Neural crest cell (in vitro differentiated cells): Measurements from ENCODE around the gene BACH2. TPM values are rescaled to one million over a fixed set of nuclear protein-coding genes. Genes with fewer than 3 reads are reported as not detected.
"Not testable (repeated sequence)": the region's sequence is repeated elsewhere in the genome, so short reads cannot be mapped to it uniquely, and the experiment has no call there.

Experiments used
- DNase-seq: peaks from one replicate; pipeline ENCODE4 v3.0.0; 2021; ENCODE audit warnings: low read depth, mixed read lengths, low spot score
- H3K27ac Mint-ChIP-seq: one replicate; pipeline ENCODE4 v1.8.0; 2021; ENCODE audit warnings: mild to moderate bottlenecking, mixed read lengths; ENCODE audit not compliant: unreplicated experiment
- H3K27me3 Mint-ChIP-seq: 2 replicates; pipeline ENCODE4 v1.8.0; 2021; ENCODE audit warnings: low read depth, mild to moderate bottlenecking, mixed read lengths
- H3K36me3 Mint-ChIP-seq: 2 replicates; pipeline ENCODE4 v1.8.0; 2021; ENCODE audit warnings: low read depth, mild to moderate bottlenecking, mixed read lengths
- H3K4me1 Mint-ChIP-seq: 2 replicates; pipeline ENCODE4 v1.8.0; 2021; ENCODE audit warnings: mixed read lengths
- H3K4me3 Mint-ChIP-seq: one replicate; pipeline ENCODE4 v1.8.0; 2021; ENCODE audit warnings: mild to moderate bottlenecking, mixed read lengths
- H3K9me3 Mint-ChIP-seq: 2 replicates; pipeline ENCODE4 v1.8.0; 2021; ENCODE audit warnings: mixed read lengths
- CTCF ChIP-seq: fragments of 200-600 bp; sonication (generic); conservative IDR thresholded peaks from 2 replicates; pipeline ENCODE4 v1.5.0; 2021; ENCODE audit warnings: antibody characterized with exemption, mild to moderate bottlenecking
- total RNA-seq: library from RNA; stranded (reverse); gene quantifications from 2 replicates; pipeline ENCODE4 v1.2.1, GENCODE V29; 2021

BACH2 gene
- total RNA-seq, 1 donor from 2014 or later: 13.1 TPM

- H3K4me1 Mint-ChIP-seq: peaks cover 10% of the 10 kb centered on the region
- H3K27me3 Mint-ChIP-seq: peaks cover 52% of the 10 kb centered on the region
- no peaks in the 10 kb centered on the region for H3K9me3 Mint-ChIP-seq
- DNase-seq: no peak
- H3K4me3 Mint-ChIP-seq: no peak within 1 kb of the TSS
- no peaks in the 10 kb centered on the region for H3K36me3 Mint-ChIP-seq
- no peak within 1 kb of the TSS for H3K27ac Mint-ChIP-seq
- TF ChIP-seq CTCF: no peak
These were observed 402.5 kb downstream of the BACH2 start, which contains the start of gene GJA10 for GRCh38 chr6:89894169-89894568. TSS of gene GJA10 (plus strand) at chr6:89894469. CDS start at chr6:89894469, 0 bp downstream.

- H3K36me3 Mint-ChIP-seq, DNase-seq, H3K4me1 Mint-ChIP-seq, H3K27ac Mint-ChIP-seq, H3K4me3 Mint-ChIP-seq, H3K9me3 Mint-ChIP-seq: not testable (repeated sequence)
- H3K27me3 Mint-ChIP-seq: peaks cover 52% of the 10 kb centered on the region
These were observed 404.1 kb downstream of the BACH2 start for GRCh38 chr6:89892577-89892976.

- H3K4me3 Mint-ChIP-seq, DNase-seq, H3K36me3 Mint-ChIP-seq, H3K4me1 Mint-ChIP-seq, H3K9me3 Mint-ChIP-seq, H3K27ac Mint-ChIP-seq: not testable (repeated sequence)
- H3K27me3 Mint-ChIP-seq: peaks cover 44% of the 10 kb centered on the region
These were observed 405.7 kb downstream of the BACH2 start for GRCh38 chr6:89890845-89891528.

- H3K4me1 Mint-ChIP-seq: peaks cover 10% of the 10 kb centered on the region
- no peak for TF ChIP-seq CTCF
- H3K36me3 Mint-ChIP-seq: no peaks in the 10 kb centered on the region
- H3K27ac Mint-ChIP-seq: no peak overlapping the region
- H3K9me3 Mint-ChIP-seq: no peaks in the 10 kb centered on the region
- no peak for DNase-seq
- peaks cover 30% of the 10 kb centered on the region for H3K27me3 Mint-ChIP-seq
- H3K4me3 Mint-ChIP-seq: no peak overlapping the region
These were observed 407.8 kb downstream of the BACH2 start for GRCh38 chr6:89888871-89889270.

- Mint-ChIP-seq H3K9me3 (no peaks in the 10 kb centered on the region), H3K4me3 (no peak overlapping the region), H3K27me3 (peaks cover 23% of the 10 kb centered on the region), H3K27ac (no peak overlapping the region), H3K4me1 (peaks cover 10% of the 10 kb centered on the region), H3K36me3 (no peaks in the 10 kb centered on the region)
- no peak for TF ChIP-seq CTCF
- no peak for DNase-seq
These were observed 408.5 kb downstream of the BACH2 start for GRCh38 chr6:89888138-89888514.

- TF ChIP-seq CTCF: no peak
- peaks cover 20% of the 10 kb centered on the region for H3K27me3 Mint-ChIP-seq
- H3K4me3 Mint-ChIP-seq: no peak overlapping the region
- no peaks in the 10 kb centered on the region for H3K9me3 Mint-ChIP-seq
- peaks cover 10% of the 10 kb centered on the region for H3K4me1 Mint-ChIP-seq
- H3K36me3 Mint-ChIP-seq: no peaks in the 10 kb centered on the region
- no peak overlapping the region for H3K27ac Mint-ChIP-seq
- DNase-seq: no peak
These were observed 409.0 kb downstream of the BACH2 start for GRCh38 chr6:89887452-89888137.
